Measurements from ENCODE around the gene OR12D2. TPM values are rescaled to one million over a fixed set of nuclear protein-coding genes. Genes with fewer than 3 reads are reported as not detected.
"Not testable (repeated sequence)": the region's sequence is repeated elsewhere in the genome, so short reads cannot be mapped to it uniquely, and the experiment has no call there.

OR12D2 gene
- total RNA-seq, 1 experiment from 2014 or later = not detected

DNA sequence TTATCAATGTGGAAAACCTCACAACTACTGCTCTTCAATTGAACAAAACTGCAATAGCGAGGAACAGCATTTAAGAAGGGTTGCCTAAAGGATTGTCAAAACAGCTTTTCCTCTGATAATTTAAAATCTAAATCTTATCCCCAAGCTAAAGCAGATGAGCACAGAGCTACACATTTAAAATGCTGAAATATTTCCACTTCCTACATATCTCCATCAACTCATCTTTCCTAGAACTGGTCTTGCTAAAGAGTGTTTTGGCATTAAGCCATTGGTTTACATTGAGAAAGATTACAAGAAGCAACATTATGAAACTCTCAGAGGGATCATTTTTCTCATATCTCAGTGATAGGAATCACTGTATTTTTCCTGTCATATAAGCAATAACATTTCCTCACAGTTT, 47.3 kb downstream of the OR12D2 start:
- no peak overlapping the region for H3K27ac Mint-ChIP-seq (ENCODE audit: unreplicated experiment)
- no peaks in the 10 kb centered on the region for H3K36me3 Mint-ChIP-seq (ENCODE audit: insufficient read depth, unreplicated experiment)
- no peak for DNase-seq
- BruUV-seq (replicated peaks) = no TSS peak
- CTCF ChIA-PET = no interaction called here
- no peaks in the 10 kb centered on the region for H3K4me1 Mint-ChIP-seq (ENCODE audit: low read depth, unreplicated experiment)
- H3K9me3 Mint-ChIP-seq (ENCODE audit: low read depth, unreplicated experiment) = peaks cover 4% of the 10 kb centered on the region
- no peak overlapping the region for H3K4me3 Mint-ChIP-seq (ENCODE audit: low read depth, unreplicated experiment)
- H3K27me3 Mint-ChIP-seq (ENCODE audit: unreplicated experiment) = peaks cover 12% of the 10 kb centered on the region
- TF ChIP-seq, protein P1, sequence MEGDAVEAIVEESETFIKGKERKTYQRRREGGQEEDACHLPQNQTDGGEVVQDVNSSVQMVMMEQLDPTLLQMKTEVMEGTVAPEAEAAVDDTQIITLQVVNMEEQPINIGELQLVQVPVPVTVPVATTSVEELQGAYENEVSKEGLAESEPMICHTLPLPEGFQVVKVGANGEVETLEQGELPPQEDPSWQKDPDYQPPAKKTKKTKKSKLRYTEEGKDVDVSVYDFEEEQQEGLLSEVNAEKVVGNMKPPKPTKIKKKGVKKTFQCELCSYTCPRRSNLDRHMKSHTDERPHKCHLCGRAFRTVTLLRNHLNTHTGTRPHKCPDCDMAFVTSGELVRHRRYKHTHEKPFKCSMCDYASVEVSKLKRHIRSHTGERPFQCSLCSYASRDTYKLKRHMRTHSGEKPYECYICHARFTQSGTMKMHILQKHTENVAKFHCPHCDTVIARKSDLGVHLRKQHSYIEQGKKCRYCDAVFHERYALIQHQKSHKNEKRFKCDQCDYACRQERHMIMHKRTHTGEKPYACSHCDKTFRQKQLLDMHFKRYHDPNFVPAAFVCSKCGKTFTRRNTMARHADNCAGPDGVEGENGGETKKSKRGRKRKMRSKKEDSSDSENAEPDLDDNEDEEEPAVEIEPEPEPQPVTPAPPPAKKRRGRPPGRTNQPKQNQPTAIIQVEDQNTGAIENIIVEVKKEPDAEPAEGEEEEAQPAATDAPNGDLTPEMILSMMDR (IDR thresholded peaks at IDR 0.05; ENCODE audit: unreplicated experiment) = no peak
- intact Hi-C loops (cut with micrococcal nuclease; ENCODE audit: unreplicated experiment) = no loop called here

DNA sequence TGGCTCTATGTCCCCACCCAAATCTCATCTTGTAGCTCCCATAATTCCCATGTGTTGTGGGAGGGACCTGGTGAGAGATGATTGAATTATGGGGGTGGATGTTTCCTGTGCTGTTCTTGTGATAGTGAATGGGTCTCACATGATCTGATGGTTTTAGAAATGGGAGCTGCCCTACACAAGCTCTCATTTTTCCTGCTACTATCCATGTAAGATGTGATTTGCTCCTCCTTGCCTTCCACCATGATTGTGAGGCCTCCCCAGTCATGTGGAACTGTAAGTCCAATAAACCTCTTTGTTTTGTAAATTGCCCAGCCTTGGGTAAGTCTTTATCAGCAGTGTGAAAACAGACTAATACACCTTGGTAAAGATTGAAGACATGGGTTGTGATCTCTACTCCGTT, 48.6 kb downstream of the OR12D2 start:
- peaks cover 12% of the 10 kb centered on the region for H3K27me3 Mint-ChIP-seq (ENCODE audit: unreplicated experiment)
- H3K36me3 Mint-ChIP-seq (ENCODE audit: insufficient read depth, unreplicated experiment); H3K4me3 Mint-ChIP-seq (ENCODE audit: low read depth, unreplicated experiment); BruUV-seq (replicated peaks); H3K27ac Mint-ChIP-seq (ENCODE audit: unreplicated experiment); H3K9me3 Mint-ChIP-seq (ENCODE audit: low read depth, unreplicated experiment); H3K4me1 Mint-ChIP-seq (ENCODE audit: low read depth, unreplicated experiment); DNase-seq; intact Hi-C loops (cut with micrococcal nuclease; ENCODE audit: unreplicated experiment): not testable (repeated sequence)
- CTCF ChIA-PET = interaction anchor here (0.6 kb wide), 1 partner anchor 151 kb away, joined by 3 read pairs; no protein-coding TSS in a partner anchor

Other genes with a start within 250 kb of the OR12D2 start
- not detected in 2 replicates for gene OR2J2, start 224.7 kb upstream of the OR12D2 start, total RNA-seq (2022)
- not detected in 2 replicates for gene OR14J1, start 93.9 kb upstream of the OR12D2 start, total RNA-seq (2022)
- not detected in 2 replicates for gene OR5V1, start 26.8 kb upstream of the OR12D2 start, total RNA-seq (2022)
- gene OR12D3, start 20.3 kb upstream of the OR12D2 start, total RNA-seq (2022) = not detected in 2 replicates
- gene OR12D1, start 19.3 kb downstream of the OR12D2 start, total RNA-seq (2022) = not detected in 2 replicates
- not detected in 2 replicates for gene OR10C1, start 43.7 kb downstream of the OR12D2 start, total RNA-seq (2022)
- not detected in 2 replicates for gene OR11A1, start 61.4 kb downstream of the OR12D2 start, total RNA-seq (2022)
- gene OR2H1, start 61.5 kb downstream of the OR12D2 start, total RNA-seq (2022) = not detected in 2 replicates
- gene MAS1L, start 92.3 kb downstream of the OR12D2 start, total RNA-seq (2022) = not detected in 2 replicates
- 74.0 and 82.8 TPM in 2 replicates for gene UBD, start 164.1 kb downstream of the OR12D2 start, total RNA-seq (2022)
- not detected in 2 replicates for gene OR2H2, start 189.5 kb downstream of the OR12D2 start, total RNA-seq (2022)
- 35.3 and 42.2 TPM in 2 replicates for gene GABBR1, start 237.6 kb downstream of the OR12D2 start, total RNA-seq (2022)